GM10847 (cell line): ENCODE data around the gene NSUN7.

Experiments used
- POLR2A ChIP-seq: IDR thresholded peaks from 2 replicates; pipeline ENCODE4 v1.6.1; 2011; ENCODE audit not compliant: insufficient read length; ENCODE audit errors: extremely low read depth

NSUN7 gene

DNA sequence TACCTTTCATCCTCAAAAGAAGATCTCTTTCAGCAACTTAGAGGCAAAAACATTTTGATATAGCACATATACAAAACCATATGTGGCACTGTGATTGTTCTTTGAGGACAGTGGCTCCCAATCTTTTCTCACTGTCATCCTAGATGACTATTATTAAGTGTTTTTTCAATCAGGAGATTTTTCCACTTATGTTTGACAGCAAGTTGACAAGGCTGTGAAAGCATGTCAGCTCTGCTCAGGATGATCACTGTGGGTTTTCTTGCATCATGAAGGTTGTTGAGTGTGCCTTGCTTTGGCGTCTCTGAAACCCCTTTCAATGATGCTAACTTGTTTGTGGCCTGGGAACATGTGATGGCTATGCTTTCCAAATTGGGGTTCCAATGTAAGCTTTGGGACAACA is 20.2 kb upstream of the NSUN7 start:
- TF ChIP-seq POLR2A: no peak

DNA sequence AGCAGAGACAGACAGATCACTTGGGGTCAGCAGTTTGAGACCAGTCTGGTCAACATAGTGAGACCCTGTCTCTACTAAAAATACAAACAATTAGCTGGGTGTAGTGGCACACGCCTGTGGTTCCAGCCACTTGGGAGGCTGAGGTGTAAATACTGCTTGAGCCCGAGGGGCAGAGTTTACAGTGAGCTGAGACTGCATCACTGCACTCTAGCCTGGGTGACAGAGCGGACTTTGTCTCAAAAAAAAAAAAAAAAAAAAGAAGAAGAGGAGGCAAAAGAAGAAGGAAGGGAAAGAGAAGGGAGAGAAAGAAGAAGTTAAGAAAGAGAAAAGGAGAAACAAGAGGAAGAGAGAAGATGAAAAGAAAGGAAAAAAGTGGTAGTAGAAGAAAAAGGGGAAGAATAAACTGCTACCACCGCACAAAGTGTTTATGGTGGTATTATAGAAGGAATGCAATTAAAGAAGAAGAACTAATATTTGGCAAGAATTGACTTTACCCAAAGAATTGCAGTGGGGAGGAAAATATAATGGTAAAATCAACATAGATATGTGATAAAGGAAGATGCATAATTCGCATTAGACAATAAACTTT is 19.6 kb upstream of the NSUN7 start:
- TF ChIP-seq POLR2A: no peak

DNA sequence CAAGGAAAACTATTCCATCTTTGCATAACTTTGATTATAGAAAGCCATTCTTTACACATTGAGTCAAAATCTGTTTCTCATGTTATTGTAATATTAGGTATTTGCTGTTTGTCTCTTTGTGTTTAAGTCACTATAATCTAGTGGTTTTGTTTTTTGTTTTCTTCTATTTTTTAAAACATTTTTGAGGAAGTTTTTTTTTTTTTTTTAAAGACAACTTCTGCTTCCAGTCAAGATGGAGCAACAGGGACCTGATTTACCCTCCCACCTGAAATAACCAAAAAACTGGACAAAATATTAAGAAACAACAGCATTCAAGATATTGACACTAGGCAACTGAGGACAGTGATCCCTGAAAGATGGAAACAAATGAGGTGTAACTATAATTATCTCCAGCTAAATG is 18.4 kb upstream of the NSUN7 start:
- TF ChIP-seq POLR2A: no peak

DNA sequence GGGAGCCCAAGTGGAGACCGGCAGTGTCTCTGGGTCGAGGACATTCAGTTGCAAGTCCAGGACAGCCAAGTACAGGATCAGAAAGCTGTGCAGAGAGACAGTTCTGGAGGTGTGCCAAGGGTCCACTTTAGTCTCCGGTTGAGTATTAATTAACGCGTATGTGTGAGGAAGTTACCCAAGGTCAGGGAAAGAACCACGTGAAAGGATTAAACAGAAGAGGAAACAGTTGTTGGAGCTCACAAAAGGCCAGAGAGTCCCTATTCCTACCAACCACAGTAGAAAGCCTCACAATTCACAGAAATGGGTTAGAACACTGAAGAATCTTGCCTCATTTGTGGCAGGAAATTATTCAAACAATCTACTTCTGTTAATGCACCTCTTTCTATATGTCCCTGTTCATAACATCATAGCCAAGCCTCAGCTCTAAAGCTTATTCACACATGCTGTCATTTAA is 17.9 kb upstream of the NSUN7 start:
- no peak for TF ChIP-seq POLR2A

DNA sequence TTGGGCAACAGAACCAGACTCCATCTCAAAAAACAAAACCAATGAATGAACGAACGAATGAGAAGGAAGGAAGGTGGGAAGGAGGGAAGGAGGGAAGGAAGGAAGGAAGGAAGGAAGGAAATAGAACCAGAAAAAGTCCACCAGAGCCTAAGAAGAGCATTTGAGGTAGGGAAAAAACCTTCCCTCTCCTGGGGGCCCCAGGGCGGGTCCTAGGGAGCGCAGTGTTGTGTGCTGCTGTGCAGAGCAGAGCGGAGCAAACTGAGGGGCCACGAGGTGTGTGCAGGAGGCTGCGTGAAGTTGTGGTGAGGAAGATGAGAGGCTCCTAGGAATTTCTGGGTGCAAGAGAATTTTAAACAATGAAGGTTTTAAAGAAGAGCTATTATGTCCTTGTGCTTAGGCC is 16.0 kb upstream of the NSUN7 start:
- TF ChIP-seq POLR2A: no peak

DNA sequence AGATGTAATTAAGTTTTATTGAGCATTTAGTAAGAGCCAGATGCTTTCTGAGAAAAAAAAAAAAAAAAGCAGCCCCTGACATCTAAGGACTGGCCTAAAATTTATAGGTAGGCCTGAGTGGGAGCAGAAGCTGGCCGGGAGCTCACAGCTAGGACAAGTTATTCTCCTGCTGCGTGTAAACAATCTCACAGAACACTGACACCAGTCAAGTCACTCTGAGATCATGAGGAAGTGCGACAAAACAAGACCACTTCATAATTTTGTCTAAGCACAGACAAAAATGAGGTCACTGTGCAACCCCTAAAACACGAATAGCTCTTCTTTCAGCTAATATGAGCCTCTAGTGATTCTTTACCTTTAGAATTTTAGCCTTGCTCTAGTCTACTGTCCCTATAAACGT is 15.3 kb upstream of the NSUN7 start:
- TF ChIP-seq POLR2A: no peak

DNA sequence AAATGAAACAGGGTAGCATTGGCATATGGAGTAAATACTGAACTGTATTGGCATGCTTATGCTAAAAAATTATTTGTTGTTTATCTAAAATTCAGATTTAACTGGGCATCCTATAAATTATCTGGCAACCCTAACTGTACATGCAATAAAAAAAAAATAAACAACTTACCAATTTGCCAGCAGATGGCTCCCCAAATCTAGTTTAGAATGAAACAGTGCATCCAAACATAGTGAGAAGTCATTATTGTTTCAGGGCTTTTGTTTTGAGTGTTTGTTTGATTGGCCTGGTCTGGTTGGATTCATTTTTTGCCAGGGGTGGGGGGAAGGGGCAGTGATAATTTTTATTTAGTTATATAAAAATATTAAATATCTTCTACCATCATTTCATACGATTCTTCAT is 12.8 kb upstream of the NSUN7 start:
- TF ChIP-seq POLR2A: no peak

DNA sequence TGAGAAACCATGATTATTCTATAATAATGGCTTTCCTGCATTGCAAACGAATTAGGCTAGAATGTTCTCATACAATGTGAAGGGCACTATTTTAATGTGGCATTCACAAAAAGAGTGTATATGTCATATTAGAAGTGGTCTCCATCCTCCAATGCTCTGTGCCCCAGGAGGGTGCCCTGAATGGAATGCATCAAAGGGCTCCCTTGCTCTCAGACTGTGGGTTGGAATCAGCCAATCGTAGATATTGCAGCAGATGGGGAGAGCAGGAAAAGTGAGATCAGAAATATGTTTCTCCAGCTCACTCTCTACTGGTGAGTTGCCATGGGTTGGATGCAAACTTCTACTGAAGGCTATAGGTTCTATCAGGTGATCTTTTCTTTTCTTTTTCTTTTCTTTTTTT is 11.9 kb upstream of the NSUN7 start:
- TF ChIP-seq POLR2A: no peak

DNA sequence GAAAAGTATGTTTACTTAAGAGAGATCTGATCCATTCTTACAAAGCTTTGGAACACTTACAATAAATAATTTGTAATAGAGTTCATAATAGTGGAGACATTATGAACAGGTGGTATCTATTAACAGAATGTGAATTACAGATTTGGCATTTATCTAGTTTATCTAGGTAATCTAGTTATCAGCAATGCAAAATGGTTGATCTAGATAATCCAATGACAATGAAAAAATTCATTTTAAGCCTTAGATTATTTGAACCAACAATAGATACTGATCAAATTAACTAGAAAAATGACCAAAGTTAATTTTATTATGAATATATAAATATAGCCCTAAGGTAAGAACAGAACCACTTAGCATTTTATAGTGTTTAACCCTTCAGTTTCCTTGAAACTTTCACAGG is 10.4 kb upstream of the NSUN7 start:
- TF ChIP-seq POLR2A: no peak

DNA sequence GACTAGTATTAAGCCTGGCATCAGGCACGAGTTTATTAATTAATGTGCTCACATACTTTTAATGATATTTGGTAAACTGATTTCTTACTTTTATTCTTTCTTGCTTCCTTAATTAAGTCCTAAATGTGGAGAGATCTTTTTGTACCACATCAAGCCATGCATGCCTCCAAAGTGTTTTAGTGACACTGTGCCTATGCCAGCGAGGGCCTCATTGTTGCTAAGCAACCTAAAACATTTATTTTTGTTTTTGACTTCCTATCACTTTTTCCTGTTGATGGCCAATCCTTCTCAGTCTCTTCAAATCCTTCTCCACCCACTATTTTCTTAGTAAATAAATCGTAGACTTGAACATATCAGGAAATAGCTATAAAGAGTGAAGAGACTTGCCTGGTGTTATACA is 5.5 kb upstream of the NSUN7 start:
- no peak for TF ChIP-seq POLR2A

DNA sequence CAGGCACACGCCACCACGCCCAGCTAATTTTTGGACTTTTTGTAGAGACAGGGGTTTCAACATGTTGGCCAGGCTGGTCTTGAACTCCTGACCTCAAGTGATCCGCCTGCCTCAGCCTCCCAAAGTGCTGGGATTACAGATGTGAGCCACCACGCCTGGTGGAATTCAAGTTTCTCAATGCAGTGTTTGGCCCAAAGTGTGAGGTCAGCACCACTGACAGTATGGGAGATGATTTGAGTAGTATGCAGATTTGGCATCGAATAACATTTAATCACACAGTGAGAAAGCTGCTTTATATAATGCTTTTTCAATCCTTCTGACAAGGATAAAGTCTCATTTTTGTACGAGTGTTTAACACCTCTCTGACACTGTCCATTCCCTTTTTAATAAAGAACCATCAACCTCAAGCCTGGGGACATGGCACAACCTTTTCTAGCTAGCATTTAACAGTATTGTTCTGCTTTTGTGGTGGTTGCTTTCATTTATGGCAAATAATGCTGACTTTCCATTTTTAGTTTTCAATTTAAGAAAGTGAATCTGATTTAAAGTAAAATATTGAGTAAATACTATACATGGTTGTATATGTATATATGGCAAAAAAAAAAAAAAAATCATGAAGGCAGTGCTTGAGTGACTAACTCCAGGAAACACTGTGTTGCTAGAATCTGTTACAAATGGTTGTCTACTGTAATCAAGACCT is 4.3 kb upstream of the NSUN7 start:
- no peak for TF ChIP-seq POLR2A

DNA sequence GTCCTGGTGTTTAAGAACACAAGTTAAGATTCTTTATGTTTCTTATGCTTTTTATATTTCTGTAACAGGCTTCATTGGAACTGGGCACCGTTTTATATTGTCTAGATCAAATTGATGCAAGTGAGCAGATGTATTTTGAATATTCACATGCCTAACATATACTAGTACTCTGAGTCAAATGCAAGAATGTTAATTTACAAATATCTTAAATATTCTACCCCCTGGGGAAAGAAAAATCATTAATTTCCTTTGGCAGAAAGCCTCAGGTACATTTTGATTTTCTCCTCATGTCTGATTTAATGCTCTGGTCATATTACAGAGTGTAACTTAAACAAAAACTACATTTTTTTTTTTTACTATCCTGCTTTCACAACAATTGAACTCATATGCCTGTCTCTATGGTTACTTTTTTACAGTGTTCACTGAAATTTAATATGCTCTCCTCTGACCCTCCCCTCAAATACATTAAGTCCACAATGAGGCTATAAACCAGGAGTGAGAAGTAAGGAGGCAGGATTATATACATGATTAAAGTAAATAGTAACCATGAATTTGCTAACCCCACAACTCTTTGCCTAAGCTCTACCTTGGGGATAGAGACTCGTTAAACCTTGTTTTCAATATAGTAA is 2.4 kb upstream of the NSUN7 start:
- TF ChIP-seq POLR2A: no peak

DNA sequence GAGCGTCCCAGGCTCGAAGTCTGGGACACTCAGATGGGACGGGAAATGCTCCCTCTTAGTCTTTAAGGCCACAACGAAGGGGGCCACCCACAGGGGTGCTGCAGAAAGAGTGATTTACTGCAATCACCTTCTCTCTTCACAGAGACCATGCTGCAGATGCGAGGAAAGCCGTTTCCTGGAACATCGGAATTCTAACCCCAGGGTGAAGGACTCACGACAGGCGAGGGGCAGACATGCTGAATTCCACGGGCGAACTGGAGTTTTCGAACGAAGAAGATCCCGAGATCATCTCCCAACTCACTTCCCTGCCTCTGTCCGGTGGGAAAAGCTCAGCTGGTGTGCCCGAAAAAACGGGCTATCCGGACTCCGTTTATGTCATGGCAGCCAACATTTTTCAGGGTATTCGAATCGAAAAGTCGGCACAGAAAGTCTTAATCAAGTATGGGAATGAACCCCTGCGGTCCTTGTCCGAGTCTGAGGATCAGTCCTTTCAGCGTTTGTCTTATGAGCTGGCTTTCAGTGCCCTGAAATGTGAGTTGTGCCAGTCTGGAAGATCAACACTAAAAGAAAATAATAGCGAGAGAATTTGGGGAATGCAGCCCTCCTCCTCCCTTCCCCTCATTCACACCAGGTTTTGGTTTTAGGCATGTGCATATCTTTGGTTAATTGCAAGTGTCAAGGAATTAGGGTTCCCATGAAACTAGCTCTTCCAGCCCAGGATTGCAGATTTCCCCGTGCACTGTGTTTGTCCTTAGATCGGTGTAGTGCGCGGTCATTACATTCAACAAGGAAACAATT is 905 bp downstream of the NSUN7 start:
- TF ChIP-seq POLR2A: no peak

DNA sequence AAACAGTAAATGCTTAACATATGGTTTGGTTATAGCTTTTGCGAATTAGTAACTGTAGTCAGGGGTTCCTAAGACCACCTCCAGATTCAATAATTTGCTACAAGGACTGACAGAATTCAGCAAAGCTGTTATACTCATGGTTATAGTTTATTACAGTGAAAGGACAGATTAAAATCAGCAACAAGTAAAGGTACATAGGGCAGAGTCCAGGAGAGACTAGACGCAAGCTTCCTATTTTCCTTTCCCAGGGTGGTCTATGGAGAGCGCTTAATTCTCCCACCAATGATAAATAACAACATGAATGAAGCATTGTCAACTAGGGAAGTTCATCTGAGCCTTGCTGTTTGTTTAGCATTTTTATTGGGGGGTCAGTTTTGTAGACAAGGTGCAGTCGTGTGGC is 5.9 kb downstream of the NSUN7 start:
- no peak for TF ChIP-seq POLR2A

DNA sequence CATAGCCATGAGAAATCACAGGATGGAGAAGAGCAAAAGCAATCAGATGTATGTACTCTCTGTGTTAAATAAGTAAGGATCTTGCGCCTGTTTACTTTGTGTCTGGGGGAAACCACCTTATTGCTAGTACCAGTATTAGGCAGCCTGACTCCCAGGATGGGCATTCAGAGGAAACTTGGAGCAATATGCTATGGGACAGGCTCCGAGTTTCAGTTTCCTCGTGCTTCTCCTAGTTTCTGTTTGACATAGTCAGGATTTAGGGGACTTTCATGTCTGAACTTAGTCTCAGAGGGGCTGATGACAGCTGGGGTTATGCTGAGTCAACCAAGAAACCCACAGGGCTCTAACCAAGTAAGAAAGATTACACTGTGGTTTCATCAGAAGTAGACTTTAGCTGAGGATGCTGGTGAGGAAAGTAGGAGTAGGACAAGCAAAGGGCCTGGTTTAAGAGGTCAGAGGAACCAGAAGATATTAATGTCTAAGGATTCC is 13.5 kb downstream of the NSUN7 start:
- TF ChIP-seq POLR2A: no peak

DNA sequence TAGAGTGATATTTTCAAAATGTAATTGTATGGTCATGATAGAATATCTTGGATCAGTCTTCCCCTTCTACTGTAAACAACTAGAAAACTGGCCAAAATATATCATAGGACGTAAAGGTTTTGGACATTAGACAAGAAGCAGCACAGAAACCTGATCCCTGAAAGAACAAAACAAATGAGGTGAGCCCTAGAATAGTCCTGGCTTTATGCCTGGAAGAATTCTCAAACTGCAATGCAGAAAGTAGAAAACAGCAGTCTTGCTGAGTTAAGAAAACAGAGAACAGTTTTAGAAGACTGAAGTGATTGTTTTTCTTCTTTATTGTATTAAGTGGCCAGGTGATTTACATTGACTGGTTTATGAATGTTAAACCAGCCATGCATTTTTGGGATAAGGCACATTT is 19.5 kb downstream of the NSUN7 start:
- no peak for TF ChIP-seq POLR2A

DNA sequence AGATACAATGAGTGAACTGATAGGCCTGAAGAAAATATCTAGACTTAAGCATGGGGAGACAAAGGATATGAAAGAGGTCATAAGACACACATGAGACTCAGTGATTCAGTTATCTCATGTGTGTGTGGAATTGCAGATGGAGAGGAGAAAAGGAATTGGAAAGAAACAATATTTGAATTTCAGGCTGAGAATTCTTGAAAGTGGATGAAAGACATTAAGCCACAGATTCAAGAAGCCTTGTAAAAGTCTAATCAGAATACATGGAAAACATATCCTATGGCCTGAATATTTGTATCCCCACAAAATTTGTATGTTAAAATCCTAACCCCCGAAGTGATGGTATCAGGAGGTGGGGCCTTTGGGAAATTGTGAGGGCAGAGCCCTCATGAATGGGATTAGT is 28.3 kb downstream of the NSUN7 start:
- TF ChIP-seq POLR2A: no peak
